ENCODE data around the gene GSTA4. TPM values are rescaled to one million over a fixed set of nuclear protein-coding genes. Genes with fewer than 3 reads are reported as not detected.

Gene GSTA4
- total and polyA plus RNA-seq, 4 donors = 7.9 to 22.7 (median 16.8) TPM

- no peak overlapping the region for H3K4me3 ChIP-seq (ENCODE audit: low read depth in 1 of 3, low read length in 3 of 3)
- 69% methylated on average over 4 of the region's 4 CpGs for WGBS
- peaks cover 0 to 6% (median 0%) of the 10 kb centered on the region in 4 donors for H3K4me1 ChIP-seq (ENCODE audit: control insufficient read depth in 4 of 4, insufficient read depth in 4 of 4, low read length in 3 of 4)
- H3K9me3 ChIP-seq (ENCODE audit: control insufficient read depth in 4 of 4, low read length in 3 of 4) = no peaks in the 10 kb centered on the region
- no peak for DNase-seq (ENCODE audit: low spot score)
- H3K27ac ChIP-seq (ENCODE audit: low read depth in 1 of 2, low read length in 2 of 2) = no peak overlapping the region
- H3K27me3 ChIP-seq (ENCODE audit: control insufficient read depth in 4 of 4, insufficient read depth in 4 of 4, low read length in 3 of 4) = no peaks in the 10 kb centered on the region
- no peak overlapping the region for H3K9ac ChIP-seq (ENCODE audit: low read depth in 1 of 2, low read length in 2 of 2)
- TF ChIP-seq FOXA2 (IDR thresholded peaks at IDR 0.05) (no peak), NR2F2 (IDR thresholded peaks at IDR 0.05) (no peak), MAX (IDR thresholded peaks at IDR 0.05) (no peak), FOXA1 (IDR thresholded peaks at IDR 0.05) (no peak)
- H3K36me3 ChIP-seq (ENCODE audit: control insufficient read depth in 4 of 4, insufficient read depth in 3 of 4, low read depth in 1 of 4, low read length in 3 of 4) = peaks cover 1 to 18% (median 13%) of the 10 kb centered on the region in 4 donors
These were observed 49.5 kb upstream of the GSTA4 start for GRCh38 chr6:53044572-53044971.

GRCh38 chr6:53044071-53044470, 49.0 kb upstream of the GSTA4 start:
- H3K27me3 ChIP-seq (ENCODE audit: control insufficient read depth in 4 of 4, insufficient read depth in 4 of 4, low read length in 3 of 4) = no peaks in the 10 kb centered on the region
- WGBS = 83% methylated on average over 4 of the region's 4 CpGs
- H3K9ac ChIP-seq (ENCODE audit: low read depth in 1 of 2, low read length in 2 of 2) = no peak overlapping the region
- TF ChIP-seq, protein P1, sequence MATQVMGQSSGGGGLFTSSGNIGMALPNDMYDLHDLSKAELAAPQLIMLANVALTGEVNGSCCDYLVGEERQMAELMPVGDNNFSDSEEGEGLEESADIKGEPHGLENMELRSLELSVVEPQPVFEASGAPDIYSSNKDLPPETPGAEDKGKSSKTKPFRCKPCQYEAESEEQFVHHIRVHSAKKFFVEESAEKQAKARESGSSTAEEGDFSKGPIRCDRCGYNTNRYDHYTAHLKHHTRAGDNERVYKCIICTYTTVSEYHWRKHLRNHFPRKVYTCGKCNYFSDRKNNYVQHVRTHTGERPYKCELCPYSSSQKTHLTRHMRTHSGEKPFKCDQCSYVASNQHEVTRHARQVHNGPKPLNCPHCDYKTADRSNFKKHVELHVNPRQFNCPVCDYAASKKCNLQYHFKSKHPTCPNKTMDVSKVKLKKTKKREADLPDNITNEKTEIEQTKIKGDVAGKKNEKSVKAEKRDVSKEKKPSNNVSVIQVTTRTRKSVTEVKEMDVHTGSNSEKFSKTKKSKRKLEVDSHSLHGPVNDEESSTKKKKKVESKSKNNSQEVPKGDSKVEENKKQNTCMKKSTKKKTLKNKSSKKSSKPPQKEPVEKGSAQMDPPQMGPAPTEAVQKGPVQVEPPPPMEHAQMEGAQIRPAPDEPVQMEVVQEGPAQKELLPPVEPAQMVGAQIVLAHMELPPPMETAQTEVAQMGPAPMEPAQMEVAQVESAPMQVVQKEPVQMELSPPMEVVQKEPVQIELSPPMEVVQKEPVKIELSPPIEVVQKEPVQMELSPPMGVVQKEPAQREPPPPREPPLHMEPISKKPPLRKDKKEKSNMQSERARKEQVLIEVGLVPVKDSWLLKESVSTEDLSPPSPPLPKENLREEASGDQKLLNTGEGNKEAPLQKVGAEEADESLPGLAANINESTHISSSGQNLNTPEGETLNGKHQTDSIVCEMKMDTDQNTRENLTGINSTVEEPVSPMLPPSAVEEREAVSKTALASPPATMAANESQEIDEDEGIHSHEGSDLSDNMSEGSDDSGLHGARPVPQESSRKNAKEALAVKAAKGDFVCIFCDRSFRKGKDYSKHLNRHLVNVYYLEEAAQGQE (IDR thresholded peaks at IDR 0.05) = no peak
- TF ChIP-seq TAF1 (conservative IDR thresholded peaks at IDR 0.05) (no peak), FOXA2 (IDR thresholded peaks at IDR 0.05) (no peak), CTCF (IDR thresholded peaks at IDR 0.05; ENCODE audit: low read depth, low read length, missing input control) (no peak), JUND (IDR thresholded peaks at IDR 0.05) (no peak), RXRA (IDR thresholded peaks at IDR 0.05) (no peak), YY1 (IDR thresholded peaks at IDR 0.05) (no peak), GABPA (IDR thresholded peaks at IDR 0.05 in 1 of 2, conservative IDR thresholded peaks at IDR 0.05 in 1 of 2) (no peak), FOXA1 (IDR thresholded peaks at IDR 0.05) (no peak), HNF4A (conservative IDR thresholded peaks at IDR 0.05) (no peak), EGR1 (IDR thresholded peaks at IDR 0.05; ENCODE audit: low read depth in 2 of 2) (no peak), RAD21 (IDR thresholded peaks at IDR 0.05) (no peak), SP1 (IDR thresholded peaks at IDR 0.05) (no peak), MAX (IDR thresholded peaks at IDR 0.05) (no peak), NR2F2 (IDR thresholded peaks at IDR 0.05) (no peak)
- TF ChIP-seq, protein P2, sequence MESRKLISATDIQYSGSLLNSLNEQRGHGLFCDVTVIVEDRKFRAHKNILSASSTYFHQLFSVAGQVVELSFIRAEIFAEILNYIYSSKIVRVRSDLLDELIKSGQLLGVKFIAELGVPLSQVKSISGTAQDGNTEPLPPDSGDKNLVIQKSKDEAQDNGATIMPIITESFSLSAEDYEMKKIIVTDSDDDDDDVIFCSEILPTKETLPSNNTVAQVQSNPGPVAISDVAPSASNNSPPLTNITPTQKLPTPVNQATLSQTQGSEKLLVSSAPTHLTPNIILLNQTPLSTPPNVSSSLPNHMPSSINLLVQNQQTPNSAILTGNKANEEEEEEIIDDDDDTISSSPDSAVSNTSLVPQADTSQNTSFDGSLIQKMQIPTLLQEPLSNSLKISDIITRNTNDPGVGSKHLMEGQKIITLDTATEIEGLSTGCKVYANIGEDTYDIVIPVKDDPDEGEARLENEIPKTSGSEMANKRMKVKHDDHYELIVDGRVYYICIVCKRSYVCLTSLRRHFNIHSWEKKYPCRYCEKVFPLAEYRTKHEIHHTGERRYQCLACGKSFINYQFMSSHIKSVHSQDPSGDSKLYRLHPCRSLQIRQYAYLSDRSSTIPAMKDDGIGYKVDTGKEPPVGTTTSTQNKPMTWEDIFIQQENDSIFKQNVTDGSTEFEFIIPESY (IDR thresholded peaks at IDR 0.05) = no peak
- TF ChIP-seq, protein P3, sequence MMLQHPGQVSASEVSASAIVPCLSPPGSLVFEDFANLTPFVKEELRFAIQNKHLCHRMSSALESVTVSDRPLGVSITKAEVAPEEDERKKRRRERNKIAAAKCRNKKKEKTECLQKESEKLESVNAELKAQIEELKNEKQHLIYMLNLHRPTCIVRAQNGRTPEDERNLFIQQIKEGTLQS (IDR thresholded peaks at IDR 0.05) = no peak
- no peak overlapping the region for H3K4me3 ChIP-seq (ENCODE audit: low read depth in 1 of 3, low read length in 3 of 3)
- H3K27ac ChIP-seq (ENCODE audit: low read depth in 1 of 2, low read length in 2 of 2) = no peak overlapping the region
- H3K36me3 ChIP-seq (ENCODE audit: control insufficient read depth in 4 of 4, insufficient read depth in 3 of 4, low read depth in 1 of 4, low read length in 3 of 4) = peaks cover 1 to 23% (median 15%) of the 10 kb centered on the region in 4 donors
- H3K4me1 ChIP-seq (ENCODE audit: control insufficient read depth in 4 of 4, insufficient read depth in 4 of 4, low read length in 3 of 4) = peaks cover 0 to 6% (median 0%) of the 10 kb centered on the region in 4 donors
- DNase-seq (ENCODE audit: low spot score) = no peak
- H3K9me3 ChIP-seq (ENCODE audit: control insufficient read depth in 4 of 4, low read length in 3 of 4) = no peaks in the 10 kb centered on the region
